Choroid plexus epithelial cell (primary cell): Measurements from ENCODE around the gene JMJD8.

Source experiments
- DNase-seq: peaks from one replicate; pipeline ENCODE4 v3.0.0-alpha.2; 2010; ENCODE audit warnings: low read depth
- H3K4me3 ChIP-seq: 2 replicates; pipeline ENCODE4 v1.5.1; 2011; ENCODE audit warnings: low read depth, mild to moderate bottlenecking, control low read depth, low read length, moderate library complexity
- CTCF ChIP-seq: conservative IDR thresholded peaks from 2 replicates; pipeline ENCODE4 v1.5.1; 2011; ENCODE audit warnings: low read depth, mild to moderate bottlenecking, control low read depth, inconsistent platforms, low read length, moderate library complexity

The JMJD8 gene

GRCh38 chr16:638034-638543 is 46.0 kb downstream of the JMJD8 start:
- no peak overlapping the region for H3K4me3 ChIP-seq
- TF ChIP-seq CTCF: no peak
- DNase-seq: no peak

- TF ChIP-seq CTCF: no peak
- DNase-seq: peak; percentile 92
- peak overlapping the region; percentile 87 for H3K4me3 ChIP-seq
Observed at GRCh38 chr16:637081-638018, 46.8 kb downstream of the JMJD8 start.

- H3K4me3 ChIP-seq: peak within 1 kb of the TSS; percentile 87
- TF ChIP-seq CTCF: no peak
- DNase-seq: peak; percentile 95
Observed at GRCh38 chr16:636206-637080, 47.7 kb downstream of the JMJD8 start, which contains the start of gene METTL26. METTL26 (minus strand) TSS chr16:636305; CDS start chr16:636290, 15 bp downstream.

GRCh38 chr16:635573-636205 is 48.4 kb downstream of the JMJD8 start:
- no peak for DNase-seq
- peak overlapping the region; percentile 87 for H3K4me3 ChIP-seq

GRCh38 chr16:634996-635395 is 49.1 kb downstream of the JMJD8 start:
- no peak for DNase-seq
- no peak for TF ChIP-seq CTCF
- H3K4me3 ChIP-seq: no peak overlapping the region

More at GRCh38 chr16:635573-636205, 48.4 kb downstream of the JMJD8 start:
- no peak for TF ChIP-seq CTCF

- DNase-seq: no peak
- no peak for TF ChIP-seq CTCF
- H3K4me3 ChIP-seq: no peak overlapping the region
Observed at GRCh38 chr16:634051-634670, 50.0 kb downstream of the JMJD8 start.
